Ovary (tissue), 3 donors: ENCODE measurements around the gene GSK3B.

Experiments
- CTCF ChIP-seq, 3 donors: fragments of 450-650 bp in 2 of 3; fragments of 200-600 bp in 1 of 3; IDR thresholded peaks; one replicate each; pipeline versions ENCODE4 v1.5.1 to v1.8.0; 2016 to 2022; ENCODE audit warnings: antibody characterized with exemption in 3 of 3, mild to moderate bottlenecking in 1 of 3
- EP300 ChIP-seq: sonication (generic); formaldehyde crosslinking; IDR thresholded peaks from one replicate; pipeline ENCODE4 v1.6.1; 2017; ENCODE audit warnings: antibody characterized with exemption
- POLR2A ChIP-seq: fragments of 450-650 bp; IDR thresholded peaks from one replicate; pipeline ENCODE4 v1.6.1; 2017; ENCODE audit warnings: antibody characterized with exemption, mild to moderate bottlenecking, moderate library complexity
- donor health status: DM: no; HTN: no; CAD: no.

GRCh38 chr3:119815716-119816115, 278.5 kb downstream of the GSK3B start:
- TF ChIP-seq CTCF (IDR thresholded peaks at IDR 0.05) (no peak), EP300 (no peak), POLR2A (no peak)
